Endothelial cell (in vitro differentiated cells): ENCODE results near the gene CCL14. TPM values are rescaled to one million over a fixed set of nuclear protein-coding genes. Genes with fewer than 3 reads are reported as not detected.

Experiments
- DNase-seq: peaks from one replicate; pipeline ENCODE4 v3.0.0; 2021; ENCODE audit warnings: low spot score
- H3K27ac Mint-ChIP-seq: one replicate; pipeline ENCODE4 v1.8.0; 2021; ENCODE audit warnings: mixed read lengths, inconsistent platforms; ENCODE audit not compliant: unreplicated experiment
- H3K27me3 Mint-ChIP-seq: one replicate; pipeline ENCODE4 v1.8.0; 2021; ENCODE audit warnings: mild to moderate bottlenecking, moderate library complexity, mixed read lengths, inconsistent platforms; ENCODE audit not compliant: unreplicated experiment
- H3K36me3 Mint-ChIP-seq: one replicate; pipeline ENCODE4 v1.8.0; 2021; ENCODE audit warnings: mild to moderate bottlenecking, low read depth, mixed read lengths, inconsistent platforms; ENCODE audit not compliant: unreplicated experiment
- H3K4me1 Mint-ChIP-seq: one replicate; pipeline ENCODE4 v1.8.0; 2021; ENCODE audit warnings: mild to moderate bottlenecking, mixed read lengths, inconsistent platforms; ENCODE audit not compliant: unreplicated experiment
- H3K4me3 Mint-ChIP-seq: one replicate; pipeline ENCODE4 v1.8.0; 2021; ENCODE audit warnings: mild to moderate bottlenecking, mixed read lengths, inconsistent platforms; ENCODE audit not compliant: unreplicated experiment
- H3K9me3 Mint-ChIP-seq: one replicate; pipeline ENCODE4 v1.8.0; 2021; ENCODE audit warnings: mixed read lengths, inconsistent platforms; ENCODE audit not compliant: unreplicated experiment
- CTCF ChIP-seq: fragments of 200-600 bp; sonication (generic); IDR thresholded peaks from one replicate; pipeline ENCODE4 v1.5.0; 2021; ENCODE audit warnings: antibody characterized with exemption; ENCODE audit not compliant: unreplicated experiment
- long read RNA-seq: library from polyadenylated mRNA; unstranded; transcript quantifications from one replicate; pipeline ENCODE4 v2.0.0, GENCODE V29; 2020; ENCODE audit not compliant: unreplicated experiment
- total RNA-seq: library from RNA; stranded (reverse); fragmentation: NEBNext Ultra II Directional; extraction: Animal tissue kit (Norgen Biotek cat#: 25700); gene quantifications from one replicate; pipeline ENCODE4 v1.2.1, GENCODE V29; 2021; ENCODE audit not compliant: unreplicated experiment

Gene CCL14
- total RNA-seq: not detected
- long read RNA-seq: 0 reads

- Mint-ChIP-seq H3K27me3 (no peaks in the 10 kb centered on the region), H3K4me1 (peaks cover 25% of the 10 kb centered on the region), H3K9me3 (no peaks in the 10 kb centered on the region), H3K4me3 (no peak within 1 kb of the TSS), H3K27ac (no peak within 1 kb of the TSS), H3K36me3 (no peaks in the 10 kb centered on the region)
- no peak for DNase-seq
- TF ChIP-seq CTCF: no peak
Observed at GRCh38 chr17:35986643-35987042, at the start of gene CCL14. TSS of gene CCL14 (minus strand) at chr17:35986729. CDS start at chr17:35986649, 80 bp downstream.

DNA sequence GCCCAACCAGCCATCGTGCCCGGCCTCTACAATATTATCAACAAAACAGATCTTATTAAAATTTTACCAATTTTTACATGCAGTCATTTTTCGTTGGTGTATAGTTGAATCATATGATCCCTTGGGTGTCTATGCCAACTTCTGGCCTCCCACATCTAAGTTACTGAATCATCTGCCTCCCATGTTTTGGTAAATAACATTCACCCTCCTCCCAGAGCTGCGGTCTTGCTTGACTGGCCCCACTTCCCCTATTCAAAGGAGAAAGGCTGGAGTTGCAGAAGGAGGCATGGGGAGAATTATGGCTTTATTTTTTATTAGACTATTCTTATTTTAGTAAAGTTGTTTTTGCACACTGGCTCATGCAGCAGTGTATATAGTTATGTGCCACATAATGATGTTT is 49.7 kb upstream of the CCL14 start:
- no peak for DNase-seq
- peaks cover 2% of the 10 kb centered on the region for H3K27me3 Mint-ChIP-seq
- no peak overlapping the region for H3K27ac Mint-ChIP-seq
- H3K36me3 Mint-ChIP-seq: no peaks in the 10 kb centered on the region
- no peak for TF ChIP-seq CTCF
- no peaks in the 10 kb centered on the region for H3K9me3 Mint-ChIP-seq
- H3K4me3 Mint-ChIP-seq: no peak overlapping the region
- H3K4me1 Mint-ChIP-seq: no peaks in the 10 kb centered on the region

- no peak for TF ChIP-seq CTCF
- H3K9me3 Mint-ChIP-seq: no peaks in the 10 kb centered on the region
- no peak overlapping the region for H3K4me3 Mint-ChIP-seq
- H3K36me3 Mint-ChIP-seq: no peaks in the 10 kb centered on the region
- no peak for DNase-seq
- peaks cover 4% of the 10 kb centered on the region for H3K27me3 Mint-ChIP-seq
- H3K27ac Mint-ChIP-seq: no peak overlapping the region
- H3K4me1 Mint-ChIP-seq: peaks cover 13% of the 10 kb centered on the region
Observed at GRCh38 chr17:36034127-36034526, 47.6 kb upstream of the CCL14 start.

DNA sequence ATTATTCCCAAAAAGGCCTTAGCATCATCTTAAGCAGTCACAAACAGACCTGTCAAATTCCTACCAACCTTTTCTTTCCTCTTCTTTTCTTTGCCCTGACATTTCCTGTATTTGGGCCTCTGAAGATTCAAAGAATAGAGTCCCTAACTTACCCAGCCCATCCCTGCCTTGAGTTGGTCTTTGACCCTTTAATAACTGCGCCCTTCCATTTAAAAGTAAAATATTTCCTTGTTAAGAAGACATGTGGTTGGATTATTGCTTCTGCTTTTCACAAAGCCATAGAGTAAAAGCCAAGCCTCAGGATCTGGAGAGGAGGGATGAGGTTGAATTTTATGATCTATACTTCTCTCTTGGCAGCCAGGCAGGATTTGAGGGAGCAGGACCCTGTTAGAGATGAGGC is 44.4 kb upstream of the CCL14 start:
- H3K9me3 Mint-ChIP-seq: no peaks in the 10 kb centered on the region
- no peak for TF ChIP-seq CTCF
- H3K27me3 Mint-ChIP-seq: peaks cover 4% of the 10 kb centered on the region
- no peak overlapping the region for H3K27ac Mint-ChIP-seq
- no peaks in the 10 kb centered on the region for H3K36me3 Mint-ChIP-seq
- H3K4me1 Mint-ChIP-seq: peaks cover 13% of the 10 kb centered on the region
- no peak for DNase-seq
- no peak overlapping the region for H3K4me3 Mint-ChIP-seq

- Mint-ChIP-seq H3K27ac (no peak overlapping the region), H3K9me3 (no peaks in the 10 kb centered on the region), H3K4me3 (no peak overlapping the region), H3K27me3 (peaks cover 4% of the 10 kb centered on the region), H3K4me1 (peaks cover 13% of the 10 kb centered on the region), H3K36me3 (no peaks in the 10 kb centered on the region)
- DNase-seq: no peak
- no peak for TF ChIP-seq CTCF
Observed at GRCh38 chr17:36027761-36028160, 41.2 kb upstream of the CCL14 start.
